Measurements from ENCODE around the gene ZNF324. TPM values are rescaled to one million over a fixed set of nuclear protein-coding genes. Genes with fewer than 3 reads are reported as not detected.
A peak's percentile ranks its signal among the peaks of the same experiment; 100 is the strongest.

The ZNF324 gene
- polyA plus RNA-seq, 3 donors, result 4.0 to 6.0 (median 4.3) TPM

DNA sequence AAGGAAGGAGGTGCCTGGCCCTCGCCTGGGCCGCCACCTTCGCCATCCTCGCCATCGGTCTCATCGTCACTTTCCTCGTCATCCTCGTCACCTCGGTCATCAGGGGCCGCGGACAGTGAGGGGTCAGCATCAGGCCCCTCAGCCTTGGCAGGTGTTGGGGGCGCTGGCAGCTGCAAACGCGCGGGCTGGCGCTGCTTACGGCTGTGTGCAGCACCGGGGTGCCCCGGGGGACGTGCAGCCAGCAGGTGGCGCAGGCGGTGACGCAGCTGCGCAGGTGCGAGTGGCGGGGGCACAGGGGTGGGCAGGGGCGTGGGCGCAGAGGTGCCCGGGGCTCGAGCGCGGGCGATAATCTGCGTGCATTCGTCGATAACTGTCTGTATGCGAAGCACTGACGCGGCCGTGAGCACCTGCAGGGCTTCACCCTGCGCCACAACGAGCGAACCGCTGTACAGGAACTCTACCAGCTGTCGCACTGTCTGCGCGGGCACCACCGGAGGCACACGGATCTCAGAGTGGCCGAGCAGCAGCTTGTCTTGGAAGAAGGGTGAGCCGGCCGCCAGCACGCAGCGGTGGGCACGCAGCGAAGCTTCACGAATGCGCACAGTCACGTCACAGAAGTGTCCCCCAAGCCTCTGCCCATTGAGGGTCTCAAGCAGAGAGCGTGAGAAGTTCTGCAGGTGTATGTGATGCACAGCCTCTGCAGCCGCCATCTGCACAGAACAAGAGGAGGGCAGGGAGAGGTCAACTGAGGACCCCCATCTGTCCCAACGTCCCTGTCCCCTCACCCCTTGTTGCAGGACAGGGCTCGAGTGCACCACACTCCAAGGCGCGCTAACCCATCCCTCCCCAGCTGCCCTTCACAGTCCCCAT, 50.3 kb downstream of the ZNF324 start:
- no peak overlapping the region for H3K27ac ChIP-seq (ENCODE audit: low read depth, low read length)
- 88 to 93% (median 91%) methylated on average over 64 to 65 of the region's 65 CpGs for WGBS, 3 donors

- no peak overlapping the region for H3K27ac ChIP-seq (ENCODE audit: low read depth, low read length)
- WGBS, 3 donors, result 7 to 8% (median 7%) methylated on average over 22 of the region's 22 CpGs
Observed at GRCh38 chr19:58518256-58519086, 51.6 kb downstream of the ZNF324 start.

DNA sequence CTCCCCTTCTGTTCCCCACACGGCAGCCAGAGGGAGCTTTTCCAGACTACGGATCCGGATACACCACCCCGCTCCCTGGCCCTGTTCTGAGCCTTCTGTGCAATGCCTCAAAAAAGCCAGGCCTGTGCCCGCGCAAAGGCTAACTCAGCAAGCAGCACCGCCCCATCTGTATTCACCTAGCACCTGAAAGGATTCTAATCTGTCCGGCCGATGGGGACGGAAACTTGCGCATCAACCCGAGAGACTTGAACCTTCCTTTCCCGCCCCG, 52.1 kb downstream of the ZNF324 start:
- no peak overlapping the region for H3K27ac ChIP-seq (ENCODE audit: low read depth, low read length)
- WGBS, 3 donors, result 0 to 1% (median 1%) methylated on average over 14 of the region's 14 CpGs

DNA sequence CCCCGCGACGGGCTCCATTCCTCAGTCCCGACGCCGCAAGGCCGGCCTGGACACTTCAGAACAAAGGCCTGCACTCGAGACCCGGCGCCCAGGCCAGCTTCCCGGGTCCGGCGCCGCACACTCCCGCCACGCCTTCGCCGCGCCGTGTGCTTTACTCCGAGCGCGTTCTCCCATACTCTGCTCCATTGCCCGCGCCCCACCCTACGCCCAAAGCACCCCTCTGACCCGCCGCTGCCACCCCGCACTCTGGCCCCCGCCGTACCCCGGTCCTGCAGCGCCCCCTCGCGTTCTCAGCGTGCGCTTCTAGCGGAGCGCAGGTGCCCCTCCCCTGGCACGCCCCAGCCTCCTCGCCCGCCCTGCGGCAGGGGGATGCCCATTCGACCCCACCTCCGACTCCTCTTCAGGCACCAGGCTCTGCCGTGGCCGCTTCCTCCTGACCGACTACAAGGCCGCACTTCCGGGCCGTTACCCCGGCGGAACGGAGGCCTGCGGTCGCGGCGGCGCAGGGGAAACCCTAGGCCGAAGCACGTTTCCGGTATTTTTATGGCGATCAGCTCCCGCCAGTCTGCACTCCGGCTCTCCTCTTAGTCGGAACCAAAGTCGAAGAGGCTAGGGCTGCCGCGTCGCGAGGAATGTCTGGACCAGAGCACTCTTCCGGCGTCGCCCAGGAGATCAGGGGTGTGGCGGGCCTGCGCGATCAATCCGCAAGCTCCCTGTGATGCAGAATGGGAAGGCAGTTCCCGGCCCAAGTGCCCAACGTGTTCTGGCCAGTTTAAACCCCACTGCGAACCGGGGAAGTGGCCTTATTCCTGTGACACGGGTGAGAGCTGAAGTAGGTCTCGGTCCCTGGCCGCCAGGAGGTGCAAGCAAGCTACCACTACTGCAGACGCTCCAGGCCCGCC, 52.7 kb downstream of the ZNF324 start, which contains the start of gene ZBTB45:
Gene ZBTB45 (minus strand): TSS at position 456 of the 902 bp plus-strand sequence. CDS start 2,137 bp downstream, outside the sequence.
- 0 to 1% (median 0%) methylated on average over 87 of the region's 87 CpGs for WGBS, 3 donors

GRCh38 chr19:58520257-58520599, 53.3 kb downstream of the ZNF324 start:
- H3K27ac ChIP-seq (ENCODE audit: low read depth, low read length), result no peak overlapping the region
- 9 to 13% (median 10%) methylated on average over 7 of the region's 7 CpGs for WGBS, 3 donors

More for the DNA sequence above, 52.7 kb downstream of the ZNF324 start, which contains the start of gene ZBTB45:
- peak within 1 kb of the TSS; percentile 35 for H3K27ac ChIP-seq (ENCODE audit: low read depth, low read length)

DNA sequence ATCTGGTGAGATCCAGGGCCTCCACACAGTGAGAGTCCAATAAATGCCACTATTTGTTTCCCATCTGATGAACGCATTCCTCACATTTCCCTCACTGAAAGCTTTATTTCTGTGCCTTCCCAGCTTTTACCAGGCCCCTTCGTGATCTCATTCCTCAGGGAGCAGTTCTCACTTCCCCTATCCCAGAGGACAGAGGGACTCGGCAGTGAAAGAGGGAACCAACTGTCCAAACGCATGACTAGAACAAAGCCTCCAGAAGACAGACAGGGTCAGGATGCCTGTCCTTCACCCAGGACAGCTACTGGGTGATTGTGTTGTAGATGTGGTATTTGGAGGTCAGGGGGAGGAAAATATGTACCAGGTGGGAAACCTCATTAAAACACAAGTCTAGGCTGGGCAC, 54.8 kb downstream of the ZNF324 start:
- WGBS, 3 donors, result 59 to 66% (median 61%) methylated on average over 4 of the region's 4 CpGs

DNA sequence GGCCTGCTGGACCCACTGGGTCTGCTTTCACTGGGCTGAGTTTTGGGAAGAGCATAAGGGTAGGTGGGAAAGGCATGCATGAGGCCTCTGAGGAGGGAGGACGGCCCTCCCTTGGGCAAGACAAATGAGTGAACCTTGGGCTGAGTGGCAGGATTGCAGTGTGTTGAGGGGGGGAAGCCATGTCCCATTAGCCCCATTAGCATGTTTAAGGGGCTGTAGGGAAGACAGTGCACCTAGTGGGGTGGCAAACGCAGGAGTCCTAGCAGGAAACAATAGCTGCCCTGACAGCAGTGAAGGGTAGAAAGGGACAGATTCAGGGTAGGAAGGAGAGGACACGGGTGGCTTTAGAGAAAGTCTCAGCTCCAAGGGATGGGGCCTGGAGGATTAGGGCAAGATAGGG, 55.8 kb downstream of the ZNF324 start:
- 77 to 89% (median 87%) methylated on average over 3 of the region's 3 CpGs for WGBS, 3 donors
- H3K27ac ChIP-seq (ENCODE audit: low read depth, low read length), result no peak overlapping the region

More for the DNA sequence above, 54.8 kb downstream of the ZNF324 start:
- H3K27ac ChIP-seq (ENCODE audit: low read depth, low read length), result no peak overlapping the region

Other genes with a start within 250 kb of the ZNF324 start
- 10 to 100 TPM; 10.1 to 10.6 (median 10.2) TPM for gene ZNF544, start 238.2 kb upstream of the ZNF324 start, polyA plus RNA-seq
- gene ZNF8, start 188.1 kb upstream of the ZNF324 start, polyA plus RNA-seq, result 1 to 10 TPM in 1 of 3 donors, under 1 TPM in 2; 0.68 to 1.1 (median 0.90) TPM
- gene ERVK3-1, start 161.7 kb upstream of the ZNF324 start, polyA plus RNA-seq, result 10 to 100 TPM; 19.6 to 39.2 (median 25.0) TPM
- 1 to 10 TPM in 1 of 3 donors, under 1 TPM in 2; 0.67 to 1.1 (median 0.80) TPM for gene ZSCAN22, start 140.1 kb upstream of the ZNF324 start, polyA plus RNA-seq
- gene A1BG, start 113.6 kb upstream of the ZNF324 start, polyA plus RNA-seq, result 10 to 100 TPM; 12.8 to 38.3 (median 14.1) TPM
- 1 to 10 TPM in 1 of 3 donors, under 1 TPM in 2; 0.22 to 1.3 (median 0.51) TPM for gene ZNF497, start 104.3 kb upstream of the ZNF324 start, polyA plus RNA-seq
- 1 to 10 TPM in 2 of 3 donors, under 1 TPM in 1; 0.56 to 1.6 (median 1.0) TPM for gene ZNF837, start 86.0 kb upstream of the ZNF324 start, polyA plus RNA-seq
- gene RPS5, start 79.8 kb upstream of the ZNF324 start, polyA plus RNA-seq, result 1,000 to 10,000 TPM; 1,642 to 2,053 (median 1,868) TPM
- not detected for gene RNF225, start 71.4 kb upstream of the ZNF324 start, polyA plus RNA-seq
- 10 to 100 TPM in 1 of 3 donors, 1 to 10 TPM in 2; 3.1 to 10.6 (median 5.5) TPM for gene ZNF584, start 58.4 kb upstream of the ZNF324 start, polyA plus RNA-seq
- 1 to 10 TPM in 1 of 3 donors, under 1 TPM in 2; 0.45 to 1.0 (median 0.89) TPM for gene ZNF132, start 26.9 kb upstream of the ZNF324 start, polyA plus RNA-seq
- gene ZNF324B, start 15.5 kb upstream of the ZNF324 start, polyA plus RNA-seq, result 1 to 10 TPM; 1.8 to 2.9 (median 2.0) TPM
- 1 to 10 TPM; 7.3 to 8.8 (median 7.8) TPM for gene ZNF446, start 9.3 kb downstream of the ZNF324 start, polyA plus RNA-seq
- 10 to 100 TPM; 11.7 to 19.5 (median 12.5) TPM for gene SLC27A5, start 44.9 kb downstream of the ZNF324 start, polyA plus RNA-seq
- gene ZBTB45, start 52.7 kb downstream of the ZNF324 start, polyA plus RNA-seq, result 1 to 10 TPM; 5.3 to 8.2 (median 6.6) TPM
- 100 to 1,000 TPM; 154 to 206 (median 156) TPM for gene TRIM28, start 77.0 kb downstream of the ZNF324 start, polyA plus RNA-seq
- gene CHMP2A, start 88.0 kb downstream of the ZNF324 start, polyA plus RNA-seq, result 100 to 1,000 TPM in 2 of 3 donors, 10 to 100 TPM in 1; 96.8 to 196 (median 184) TPM
- 10 to 100 TPM; 26.7 to 47.6 (median 46.1) TPM for gene UBE2M, start 91.5 kb downstream of the ZNF324 start, polyA plus RNA-seq
- 10 to 100 TPM; 11.2 to 16.4 (median 14.7) TPM for gene MZF1, start 106.3 kb downstream of the ZNF324 start, polyA plus RNA-seq

Measured in adipose tissue (tissue), 3 donors.